A549 (cell line): ENCODE measurements around the gene SERPINA6.

Source experiments
- EP300 ChIP-seq, 2 experiments: fragments of >200 bp; sonication (Bioruptor Twin); formaldehyde crosslinking; IDR thresholded peaks; 2 replicates in 1 of 2; 3 replicates in 1 of 2; pipeline ENCODE4 v1.6.1; 2016 to 2017
- POLR2A ChIP-seq: IDR thresholded peaks from 2 replicates; pipeline ENCODE4 v1.6.1; 2012; ENCODE audit warnings: mild to moderate bottlenecking, low read length
- TF ChIP-seq, protein P1 (sequence below): fragments of >200 bp; sonication (Bioruptor Twin); formaldehyde crosslinking; IDR thresholded peaks from 3 replicates; pipeline ENCODE4 v1.5.1; 2016

DNA sequence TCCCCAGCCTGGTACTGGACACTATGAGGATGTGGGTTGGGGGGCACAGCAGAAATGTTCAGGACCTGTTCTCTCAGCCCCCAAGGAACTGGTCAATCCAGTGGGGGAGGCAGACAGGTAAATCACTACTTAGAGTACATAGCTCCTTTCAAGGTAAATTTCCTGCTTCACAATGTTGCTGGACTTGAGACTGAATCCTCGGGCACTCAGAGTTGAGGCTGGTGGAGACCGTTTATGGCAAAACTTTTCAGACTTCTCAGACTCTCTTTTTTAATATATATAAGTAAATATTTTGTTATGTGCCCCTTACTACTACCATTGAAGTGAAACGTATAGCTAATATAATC is 29.6 kb downstream of the SERPINA6 start:
- TF ChIP-seq POLR2A, result no peak
- TF ChIP-seq EP300 (IDR thresholded peaks at IDR 0.05), result no peak
- TF ChIP-seq, protein P1, sequence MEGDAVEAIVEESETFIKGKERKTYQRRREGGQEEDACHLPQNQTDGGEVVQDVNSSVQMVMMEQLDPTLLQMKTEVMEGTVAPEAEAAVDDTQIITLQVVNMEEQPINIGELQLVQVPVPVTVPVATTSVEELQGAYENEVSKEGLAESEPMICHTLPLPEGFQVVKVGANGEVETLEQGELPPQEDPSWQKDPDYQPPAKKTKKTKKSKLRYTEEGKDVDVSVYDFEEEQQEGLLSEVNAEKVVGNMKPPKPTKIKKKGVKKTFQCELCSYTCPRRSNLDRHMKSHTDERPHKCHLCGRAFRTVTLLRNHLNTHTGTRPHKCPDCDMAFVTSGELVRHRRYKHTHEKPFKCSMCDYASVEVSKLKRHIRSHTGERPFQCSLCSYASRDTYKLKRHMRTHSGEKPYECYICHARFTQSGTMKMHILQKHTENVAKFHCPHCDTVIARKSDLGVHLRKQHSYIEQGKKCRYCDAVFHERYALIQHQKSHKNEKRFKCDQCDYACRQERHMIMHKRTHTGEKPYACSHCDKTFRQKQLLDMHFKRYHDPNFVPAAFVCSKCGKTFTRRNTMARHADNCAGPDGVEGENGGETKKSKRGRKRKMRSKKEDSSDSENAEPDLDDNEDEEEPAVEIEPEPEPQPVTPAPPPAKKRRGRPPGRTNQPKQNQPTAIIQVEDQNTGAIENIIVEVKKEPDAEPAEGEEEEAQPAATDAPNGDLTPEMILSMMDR, result no peak
